CD4-positive, CD25-positive, alpha-beta regulatory T cell (primary cell): ENCODE measurements around the gene TMEM151B. TPM values are rescaled to one million over a fixed set of nuclear protein-coding genes. Genes with fewer than 3 reads are reported as not detected.

ENCODE experiments used
- ATAC-seq, 2 donors: fragments of 150-1000 bp; cut with Tn5 transposase; one replicate each; pipeline ENCODE4 v1.10.0; 2021; ENCODE audit warnings: low read depth in 2 of 2, moderate number of reproducible peaks in 2 of 2, moderate library complexity in 1 of 2
- DNase-seq, 3 donors: peaks; one replicate each; pipeline versions ENCODE4 v3.0.0 to v3.0.0-alpha.2; 2012 to 2022; ENCODE audit warnings: mixed read lengths in 1 of 3
- H3K27ac ChIP-seq: one replicate; pipeline ENCODE4 v1.7.0; 2013; ENCODE audit warnings: mild to moderate bottlenecking, low read length; ENCODE audit not compliant: insufficient read depth, poor library complexity, severe bottlenecking
- H3K27me3 ChIP-seq: one replicate; pipeline ENCODE4 v1.7.0; 2013; ENCODE audit warnings: low read length; ENCODE audit not compliant: control insufficient read depth, insufficient read depth
- H3K36me3 ChIP-seq: one replicate; pipeline ENCODE4 v1.7.0; 2013; ENCODE audit warnings: mild to moderate bottlenecking, low read length, moderate library complexity; ENCODE audit not compliant: control insufficient read depth, insufficient read depth
- H3K4me1 ChIP-seq: 2 replicates; pipeline ENCODE4 v1.7.0; 2013; ENCODE audit warnings: mild to moderate bottlenecking, low read length; ENCODE audit not compliant: insufficient read depth, control insufficient read depth, poor library complexity, severe bottlenecking
- H3K4me3 ChIP-seq: one replicate; pipeline ENCODE4 v1.7.0; 2013; ENCODE audit warnings: low read depth, mild to moderate bottlenecking, low read length, moderate library complexity
- H3K9me3 ChIP-seq, 2 experiments: 1 replicate in 1 of 2; 2 replicates in 1 of 2; pipeline ENCODE4 v1.7.0; 2013; ENCODE audit warnings: low read length in 2 of 2, mild to moderate bottlenecking in 1 of 2, moderate library complexity in 1 of 2; ENCODE audit not compliant: control insufficient read depth in 2 of 2
- H3K27ac Mint-ChIP-seq, 3 donors: one replicate each; pipeline ENCODE4 v1.8.0; 2020 to 2022; ENCODE audit warnings: mild to moderate bottlenecking in 3 of 3, mixed read lengths in 3 of 3, moderate library complexity in 2 of 3
- H3K27me3 Mint-ChIP-seq: one replicate; pipeline ENCODE4 v1.8.0; 2022; ENCODE audit warnings: mild to moderate bottlenecking, mixed read lengths
- H3K36me3 Mint-ChIP-seq: one replicate; pipeline ENCODE4 v1.8.0; 2020; ENCODE audit warnings: mixed read lengths
- H3K4me1 Mint-ChIP-seq, 4 donors: one replicate each; pipeline ENCODE4 v1.8.0; 2020 to 2022; ENCODE audit warnings: mixed read lengths in 4 of 4, mild to moderate bottlenecking in 1 of 4
- H3K4me3 Mint-ChIP-seq, 4 donors: one replicate each; pipeline ENCODE4 v1.8.0; 2020 to 2022; ENCODE audit warnings: mild to moderate bottlenecking in 4 of 4, mixed read lengths in 4 of 4, moderate library complexity in 3 of 4
- H3K9me3 Mint-ChIP-seq, 7 donors: one replicate each; pipeline ENCODE4 v1.8.0; 2020 to 2022; ENCODE audit warnings: mixed read lengths in 7 of 7, mild to moderate bottlenecking in 3 of 7, moderate library complexity in 2 of 7
- polyA plus RNA-seq, 4 donors: library from polyadenylated mRNA; unstranded; fragments of 300-500 nt; fragmentation: Illumina TruSeq; gene quantifications; one replicate each; pipeline ENCODE4 v1.2.3, GENCODE V29; 2021
- total RNA-seq: library from RNA; stranded (reverse); gene quantifications from one replicate; pipeline ENCODE4 v1.2.3, GENCODE V29; 2022

The TMEM151B gene
- total RNA-seq (not detected), polyA plus RNA-seq (not detected)

GRCh38 chr6:44269921-44270525, at the start of gene TMEM151B:
Gene TMEM151B, plus strand, starts transcription at chr6:44270450. Its CDS starts 293 bp downstream, at chr6:44270743.
- Histone ChIP-seq H3K4me3 (no peak within 1 kb of the TSS), H3K27me3 (peaks cover 21% of the 10 kb centered on the region)
- peak within 1 kb of the TSS in 1 of 3 donors; percentile 48 for H3K27ac Mint-ChIP-seq

GRCh38 chr6:44220913-44221290, 49.3 kb upstream of the TMEM151B start:
- DNase-seq, result no peak
- peak overlapping the region in 1 of 3 donors; percentile 77 for H3K27ac Mint-ChIP-seq
- H3K36me3 Mint-ChIP-seq, result no peaks in the 10 kb centered on the region
- peak overlapping the region in 3 of 4 donors; percentile 14 to 79 (median 17) for H3K4me3 Mint-ChIP-seq
- no peak for ATAC-seq
- no peaks in the 10 kb centered on the region for H3K36me3 ChIP-seq
- no peak overlapping the region for H3K4me3 ChIP-seq
- H3K9me3 Mint-ChIP-seq, result peaks cover 0 to 3% (median 0%) of the 10 kb centered on the region in 7 donors
- H3K4me1 Mint-ChIP-seq, result peaks cover 0 to 40% (median 12%) of the 10 kb centered on the region in 4 donors
- H3K27ac ChIP-seq, result no peak overlapping the region
- H3K27me3 Mint-ChIP-seq, result peaks cover 13% of the 10 kb centered on the region
- H3K27me3 ChIP-seq, result no peaks in the 10 kb centered on the region
- peaks cover 32% of the 10 kb centered on the region for H3K4me1 ChIP-seq
- H3K9me3 ChIP-seq, result no peaks in the 10 kb centered on the region

More at GRCh38 chr6:44269921-44270525, at the start of gene TMEM151B:
- peaks cover 0 to 40% (median 15%) of the 10 kb centered on the region in 4 donors for H3K4me1 Mint-ChIP-seq
- ATAC-seq (no peak), DNase-seq (no peak)
- H3K4me3 Mint-ChIP-seq, result peak within 1 kb of the TSS; percentile 66 to 82 (median 73)
- H3K36me3 ChIP-seq, result no peaks in the 10 kb centered on the region
- peaks cover 3% of the 10 kb centered on the region for H3K36me3 Mint-ChIP-seq
- H3K4me1 ChIP-seq, result peaks cover 11% of the 10 kb centered on the region
- no peaks in the 10 kb centered on the region for H3K9me3 ChIP-seq
- no peak within 1 kb of the TSS for H3K27ac ChIP-seq
- peaks cover 0 to 2% (median 0%) of the 10 kb centered on the region in 7 donors for H3K9me3 Mint-ChIP-seq
- H3K27me3 Mint-ChIP-seq, result peaks cover 63% of the 10 kb centered on the region

- peak overlapping the region in 2 of 3 donors; percentile 56 to 77 for H3K27ac Mint-ChIP-seq
- peaks cover 13% of the 10 kb centered on the region for H3K27me3 Mint-ChIP-seq
- H3K9me3 ChIP-seq, result no peaks in the 10 kb centered on the region
- no peaks in the 10 kb centered on the region for H3K27me3 ChIP-seq
- peaks cover 0 to 40% (median 12%) of the 10 kb centered on the region in 4 donors for H3K4me1 Mint-ChIP-seq
- H3K4me3 ChIP-seq, result no peak overlapping the region
- peak; percentile 59 to 86 (median 69) for DNase-seq
- peak overlapping the region; percentile 22 to 87 (median 72) for H3K4me3 Mint-ChIP-seq
- no peaks in the 10 kb centered on the region for H3K36me3 ChIP-seq
- H3K36me3 Mint-ChIP-seq, result no peaks in the 10 kb centered on the region
- peak; percentile 60 to 65 for ATAC-seq
- peaks cover 32% of the 10 kb centered on the region for H3K4me1 ChIP-seq
- no peak overlapping the region for H3K27ac ChIP-seq
- peaks cover 0 to 3% (median 0%) of the 10 kb centered on the region in 7 donors for H3K9me3 Mint-ChIP-seq
Measured at GRCh38 chr6:44221291-44221960, 48.8 kb upstream of the TMEM151B start.

- Mint-ChIP-seq H3K27ac (peak overlapping the region in 2 of 3 donors; percentile 56 to 77), H3K36me3 (no peaks in the 10 kb centered on the region), H3K9me3 (peaks cover 0 to 1% (median 0%) of the 10 kb centered on the region in 7 donors), H3K27me3 (peaks cover 8% of the 10 kb centered on the region), H3K4me1 (peaks cover 0 to 40% (median 12%) of the 10 kb centered on the region in 4 donors), H3K4me3 (peak overlapping the region; percentile 22 to 87 (median 72))
- DNase-seq (no peak), ATAC-seq (no peak)
- no peak overlapping the region for H3K4me3 ChIP-seq
- no peaks in the 10 kb centered on the region for H3K9me3 ChIP-seq
- no peaks in the 10 kb centered on the region for H3K36me3 ChIP-seq
- no peak overlapping the region for H3K27ac ChIP-seq
- H3K27me3 ChIP-seq, result no peaks in the 10 kb centered on the region
- H3K4me1 ChIP-seq, result peaks cover 32% of the 10 kb centered on the region
Measured at GRCh38 chr6:44221961-44222335, 48.3 kb upstream of the TMEM151B start.

DNA sequence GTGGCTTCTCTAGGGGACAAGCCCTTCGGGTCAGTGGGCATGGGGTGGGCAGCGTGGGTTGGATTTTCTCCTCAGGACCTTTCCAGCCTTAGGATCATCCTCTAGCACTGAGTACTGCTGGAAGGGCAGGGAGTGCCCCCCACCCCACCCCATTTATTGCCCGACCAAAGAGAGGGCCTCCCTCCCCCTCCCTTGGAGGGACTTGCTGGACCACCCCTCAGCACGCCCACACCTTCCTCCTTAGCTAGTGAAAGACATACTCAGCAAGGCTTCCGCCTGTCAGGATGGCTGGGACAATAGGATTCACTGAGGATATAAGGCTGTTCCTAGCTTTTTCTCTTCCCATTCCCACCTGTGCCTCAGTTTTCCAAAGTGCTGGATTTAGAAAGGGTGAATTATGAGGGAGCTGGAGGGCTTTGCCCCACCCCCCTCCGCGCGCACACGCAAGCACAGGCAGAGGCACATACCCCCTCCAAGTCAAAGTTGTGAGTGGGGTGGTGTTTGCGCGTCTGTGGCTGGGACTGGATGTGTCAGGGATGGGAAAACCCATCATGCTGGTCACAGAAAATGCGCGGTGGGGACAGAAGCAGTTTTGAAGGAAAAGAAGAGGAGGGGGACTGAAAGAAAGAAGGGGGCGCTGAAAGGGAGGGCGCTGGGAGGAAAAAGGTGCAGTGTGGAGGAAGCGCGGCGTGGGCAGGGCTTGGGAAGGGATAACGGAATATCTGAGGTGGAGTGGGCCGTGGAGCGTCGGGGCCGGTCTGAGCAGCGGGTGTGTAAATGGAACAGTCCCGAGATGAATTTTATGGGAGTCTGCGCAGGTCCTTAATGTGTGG, 47.5 kb upstream of the TMEM151B start:
- H3K9me3 Mint-ChIP-seq, result peaks cover 0 to 1% (median 0%) of the 10 kb centered on the region in 7 donors
- peak overlapping the region in 1 of 3 donors; percentile 25 for H3K27ac Mint-ChIP-seq
- peaks cover 0 to 40% (median 12%) of the 10 kb centered on the region in 4 donors for H3K4me1 Mint-ChIP-seq
- H3K36me3 ChIP-seq, result no peaks in the 10 kb centered on the region
- no peak overlapping the region for H3K27ac ChIP-seq
- no peaks in the 10 kb centered on the region for H3K36me3 Mint-ChIP-seq
- peaks cover 32% of the 10 kb centered on the region for H3K4me1 ChIP-seq
- no peaks in the 10 kb centered on the region for H3K9me3 ChIP-seq
- H3K27me3 Mint-ChIP-seq, result peaks cover 7% of the 10 kb centered on the region
- no peak overlapping the region for H3K4me3 ChIP-seq
- H3K27me3 ChIP-seq, result no peaks in the 10 kb centered on the region
- DNase-seq, result no peak
- ATAC-seq, result no peak
- H3K4me3 Mint-ChIP-seq, result peak overlapping the region; percentile 79 to 96 (median 85)

- Mint-ChIP-seq H3K27ac (peak within 1 kb of the TSS in 2 of 3 donors; percentile 67 to 91), H3K27me3 (peaks cover 7% of the 10 kb centered on the region), H3K9me3 (peaks cover 0 to 1% (median 0%) of the 10 kb centered on the region in 7 donors), H3K36me3 (no peaks in the 10 kb centered on the region), H3K4me3 (peak within 1 kb of the TSS; percentile 84 to 96 (median 86)), H3K4me1 (peaks cover 0 to 37% (median 12%) of the 10 kb centered on the region in 4 donors)
- Histone ChIP-seq H3K27ac (peak within 1 kb of the TSS; percentile 47), H3K36me3 (no peaks in the 10 kb centered on the region), H3K4me3 (peak within 1 kb of the TSS; percentile 56), H3K9me3 (no peaks in the 10 kb centered on the region), H3K27me3 (no peaks in the 10 kb centered on the region), H3K4me1 (peaks cover 32% of the 10 kb centered on the region)
- ATAC-seq (peak; percentile 80 to 82), DNase-seq (peak; percentile 79 to 85 (median 82))
Measured at GRCh38 chr6:44223319-44224028, 46.8 kb upstream of the TMEM151B start, which contains the start of gene SLC29A1. Gene SLC29A1, plus strand, starts transcription at chr6:44223595. Its CDS starts 3,719 bp downstream, at chr6:44227314.
